ENCODE results near the gene HYPK.
A peak's percentile ranks its signal among the peaks of the same experiment; 100 is the strongest.

- no peak for TF ChIP-seq CTCF (IDR thresholded peaks at IDR 0.05)
- TF ChIP-seq POLR2A (IDR thresholded peaks at IDR 0.05), result peak in 1 of 2 donors; percentile 14
Observed at GRCh38 chr15:43776718-43777266, 23.6 kb upstream of the HYPK start, which contains the start of gene ELL3.

Data from vagina (tissue), 2 donors.